ENCODE measurements around the gene ARID1B. TPM values are rescaled to one million over a fixed set of nuclear protein-coding genes. Genes with fewer than 3 reads are reported as not detected.

ARID1B gene
- total and polyA plus RNA-seq, 11 donors: 15.3 to 76.1 (median 40.7) TPM

DNA sequence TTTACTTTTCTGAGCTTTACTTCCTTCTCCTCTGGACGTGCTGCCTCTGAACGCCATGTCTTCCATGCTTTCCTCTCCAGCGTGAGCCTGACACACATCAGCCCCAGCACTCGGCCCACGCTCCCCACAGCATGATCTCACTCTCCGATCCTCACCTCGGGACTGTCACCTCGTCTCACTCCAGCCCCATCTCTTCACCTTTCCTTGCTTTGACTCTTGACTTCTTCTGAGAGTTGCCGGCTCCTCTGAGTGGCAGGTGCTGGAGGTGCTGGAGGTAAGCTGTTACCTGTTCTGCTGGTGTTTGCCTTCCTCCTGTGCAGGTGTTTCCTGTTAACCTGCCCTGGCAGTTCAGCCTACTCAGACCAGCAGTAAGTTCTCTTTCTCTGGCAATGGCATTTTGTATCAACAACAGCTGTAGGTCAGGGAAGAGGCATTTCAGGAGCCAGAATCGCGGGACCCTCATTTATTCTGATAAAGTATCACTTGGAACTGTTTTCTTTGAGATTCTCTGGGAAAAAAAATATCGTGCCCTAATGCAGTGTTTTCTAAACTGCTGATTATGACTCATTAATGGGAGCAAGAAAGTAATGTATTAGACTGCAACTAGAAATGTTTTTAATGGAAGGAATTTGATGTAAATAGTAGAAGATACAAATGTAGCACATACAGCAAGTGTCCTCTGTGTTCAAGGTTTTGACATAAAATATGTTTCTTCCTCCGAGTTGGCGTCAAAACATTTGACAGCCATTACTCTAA lies 106.5 kb downstream of the ARID1B start:
- Histone ChIP-seq H3K9me3 (no peaks in the 10 kb centered on the region), H3K4me1 (peaks cover 8 to 96% (median 74%) of the 10 kb centered on the region in 12 donors), H3K36me3 (no peaks in the 10 kb centered on the region), H3K27ac (no peak overlapping the region), H3K27me3 (no peaks in the 10 kb centered on the region), H3K4me3 (no peak overlapping the region)
- WGBS, 4 donors: 56 to 73% (median 59%) methylated on average over 14 of the region's 14 CpGs
- ATAC-seq: peak in 1 of 4 donors; percentile 14
- no peak for DNase-seq
- intact Hi-C loops (cut with DNase I): loop anchor here in 2 of 10 donors (5.0 to 10.0 kb wide), 3 partner anchors 139 to 301 kb away; no protein-coding TSS in a partner anchor
- TF ChIP-seq POLR2A (IDR thresholded peaks at IDR 0.05): no peak
- TF ChIP-seq, protein P1, sequence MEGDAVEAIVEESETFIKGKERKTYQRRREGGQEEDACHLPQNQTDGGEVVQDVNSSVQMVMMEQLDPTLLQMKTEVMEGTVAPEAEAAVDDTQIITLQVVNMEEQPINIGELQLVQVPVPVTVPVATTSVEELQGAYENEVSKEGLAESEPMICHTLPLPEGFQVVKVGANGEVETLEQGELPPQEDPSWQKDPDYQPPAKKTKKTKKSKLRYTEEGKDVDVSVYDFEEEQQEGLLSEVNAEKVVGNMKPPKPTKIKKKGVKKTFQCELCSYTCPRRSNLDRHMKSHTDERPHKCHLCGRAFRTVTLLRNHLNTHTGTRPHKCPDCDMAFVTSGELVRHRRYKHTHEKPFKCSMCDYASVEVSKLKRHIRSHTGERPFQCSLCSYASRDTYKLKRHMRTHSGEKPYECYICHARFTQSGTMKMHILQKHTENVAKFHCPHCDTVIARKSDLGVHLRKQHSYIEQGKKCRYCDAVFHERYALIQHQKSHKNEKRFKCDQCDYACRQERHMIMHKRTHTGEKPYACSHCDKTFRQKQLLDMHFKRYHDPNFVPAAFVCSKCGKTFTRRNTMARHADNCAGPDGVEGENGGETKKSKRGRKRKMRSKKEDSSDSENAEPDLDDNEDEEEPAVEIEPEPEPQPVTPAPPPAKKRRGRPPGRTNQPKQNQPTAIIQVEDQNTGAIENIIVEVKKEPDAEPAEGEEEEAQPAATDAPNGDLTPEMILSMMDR (IDR thresholded peaks at IDR 0.05): no peak

DNA sequence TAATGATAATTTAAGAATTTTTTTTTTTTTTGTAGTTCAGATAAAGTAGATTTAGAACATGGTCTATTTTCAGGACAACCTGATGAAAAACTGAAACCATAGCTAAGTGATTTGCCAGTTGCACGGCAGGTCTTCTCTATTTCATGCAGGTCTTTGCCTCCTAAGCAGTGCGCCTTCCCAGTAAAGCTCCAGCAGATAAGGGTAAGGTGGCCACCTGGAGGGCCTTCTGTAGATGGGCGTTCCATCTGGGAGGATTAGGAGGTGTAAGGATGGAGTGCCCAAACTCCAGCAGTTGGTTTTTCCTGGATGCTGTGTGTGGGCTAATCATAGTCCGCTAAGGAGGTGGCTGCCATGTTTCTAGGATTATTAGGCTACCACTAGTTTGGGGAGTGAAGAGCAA lies 107.1 kb downstream of the ARID1B start:
- intact Hi-C loops (cut with DNase I): loop anchor here in 2 of 10 donors (5.0 to 10.0 kb wide), 3 partner anchors 138 to 300 kb away; no protein-coding TSS in a partner anchor
- no peak for DNase-seq
- TF ChIP-seq, protein P1 (IDR thresholded peaks at IDR 0.05): no peak
- no peak for TF ChIP-seq POLR2A (IDR thresholded peaks at IDR 0.05)
- Histone ChIP-seq H3K27me3 (no peaks in the 10 kb centered on the region), H3K27ac (no peak overlapping the region), H3K4me3 (no peak overlapping the region), H3K36me3 (no peaks in the 10 kb centered on the region), H3K9me3 (no peaks in the 10 kb centered on the region), H3K4me1 (peaks cover 8 to 97% (median 73%) of the 10 kb centered on the region in 12 donors)
- no peak for ATAC-seq
- 83 to 95% (median 89%) methylated on average over 4 of the region's 4 CpGs for WGBS, 4 donors

DNA sequence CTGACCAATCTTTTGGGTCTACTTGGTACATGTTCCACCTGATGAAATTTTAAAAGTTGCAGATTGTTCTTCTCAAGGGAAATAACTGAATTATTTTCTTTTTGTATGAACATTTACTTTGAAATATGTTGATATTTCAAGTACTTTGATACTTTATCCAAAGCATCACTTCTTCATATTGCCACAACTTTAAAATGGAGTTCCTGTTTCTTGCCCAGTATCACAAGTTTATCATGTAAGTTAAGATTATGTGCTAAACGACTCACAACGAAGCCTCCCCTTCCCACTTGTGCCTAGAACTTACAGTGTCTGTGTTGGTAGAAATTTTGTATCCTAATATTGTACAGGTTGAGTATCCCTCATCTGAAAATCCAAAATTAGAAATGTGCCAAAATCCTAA lies 108.4 kb downstream of the ARID1B start:
- intact Hi-C loops (cut with DNase I): loop anchor here in 3 of 10 donors (5.0 to 10.0 kb wide), 6 partner anchors 33 to 299 kb away; partner anchors contain the start of gene ARID1B (in 1 of the 3)
- H3K9me3 ChIP-seq: no peaks in the 10 kb centered on the region
- H3K36me3 ChIP-seq: no peaks in the 10 kb centered on the region
- peak overlapping the region in 2 of 12 donors; percentile 28 to 48 for H3K27ac ChIP-seq
- H3K27me3 ChIP-seq: no peaks in the 10 kb centered on the region
- no peak for TF ChIP-seq POLR2A (IDR thresholded peaks at IDR 0.05)
- TF ChIP-seq, protein P1 (IDR thresholded peaks at IDR 0.05): no peak
- ATAC-seq: no peak
- 50 to 69% (median 61%) methylated on average over 2 of the region's 2 CpGs for WGBS, 4 donors
- H3K4me3 ChIP-seq: no peak overlapping the region
- peaks cover 8 to 97% (median 78%) of the 10 kb centered on the region in 12 donors for H3K4me1 ChIP-seq
- DNase-seq: no peak

DNA sequence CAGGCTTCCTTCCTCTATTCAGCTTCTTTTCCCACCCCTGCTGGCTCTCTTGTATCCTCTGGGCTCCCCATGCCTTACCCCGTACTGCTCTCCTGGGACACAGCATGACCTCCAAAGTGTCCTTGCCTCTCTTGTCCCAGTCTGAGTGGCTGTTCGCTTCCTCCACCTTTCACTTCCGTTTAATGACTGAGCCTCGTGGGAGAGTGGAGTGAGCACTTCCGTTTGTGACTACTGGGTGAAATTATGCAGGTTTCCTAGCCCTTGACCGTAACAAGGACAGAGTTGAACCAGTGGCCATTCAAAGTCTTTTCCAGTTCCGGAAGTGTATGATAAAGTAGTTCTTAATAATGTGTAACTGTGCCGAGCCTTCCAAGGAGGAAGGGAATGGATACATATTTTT lies 109.2 kb downstream of the ARID1B start:
- Histone ChIP-seq H3K36me3 (no peaks in the 10 kb centered on the region), H3K27ac (peak overlapping the region in 11 of 12 donors; percentile 6 to 54 (median 30)), H3K4me3 (no peak overlapping the region), H3K9me3 (no peaks in the 10 kb centered on the region), H3K27me3 (no peaks in the 10 kb centered on the region), H3K4me1 (peaks cover 8 to 93% (median 75%) of the 10 kb centered on the region in 12 donors)
- TF ChIP-seq POLR2A (IDR thresholded peaks at IDR 0.05): no peak
- TF ChIP-seq, protein P1 (IDR thresholded peaks at IDR 0.05): no peak
- intact Hi-C loops (cut with DNase I): loop anchor here in 3 of 10 donors (5.0 to 10.0 kb wide), 6 partner anchors 34 to 298 kb away; partner anchors contain the start of gene ARID1B (in 1 of the 3)
- ATAC-seq: peak; percentile 29 to 72 (median 66)
- 20 to 36% (median 24%) methylated on average over 8 of the region's 8 CpGs for WGBS, 4 donors
- DNase-seq: peak in 3 of 5 donors; percentile 42 to 54 (median 45)
